DMS53 treated with DMSO at 0.1 percent for 48 hours (cell line): ENCODE data around the gene UVSSA.
"Not testable (repeated sequence)": the region's sequence is repeated elsewhere in the genome, so short reads cannot be mapped to it uniquely, and the experiment has no call there.

ENCODE experiments used
- DNase-seq: peaks from one replicate; lab custom pipeline; 2025; ENCODE audit not compliant: unreplicated experiment; lab: John Stamatoyannopoulos, UW

UVSSA gene

GRCh38 chr4:1375761-1376322, 28.8 kb downstream of the UVSSA start:
- no peak for DNase-seq

- no peak for DNase-seq
Observed at GRCh38 chr4:1376391-1376840, 29.4 kb downstream of the UVSSA start.

DNA sequence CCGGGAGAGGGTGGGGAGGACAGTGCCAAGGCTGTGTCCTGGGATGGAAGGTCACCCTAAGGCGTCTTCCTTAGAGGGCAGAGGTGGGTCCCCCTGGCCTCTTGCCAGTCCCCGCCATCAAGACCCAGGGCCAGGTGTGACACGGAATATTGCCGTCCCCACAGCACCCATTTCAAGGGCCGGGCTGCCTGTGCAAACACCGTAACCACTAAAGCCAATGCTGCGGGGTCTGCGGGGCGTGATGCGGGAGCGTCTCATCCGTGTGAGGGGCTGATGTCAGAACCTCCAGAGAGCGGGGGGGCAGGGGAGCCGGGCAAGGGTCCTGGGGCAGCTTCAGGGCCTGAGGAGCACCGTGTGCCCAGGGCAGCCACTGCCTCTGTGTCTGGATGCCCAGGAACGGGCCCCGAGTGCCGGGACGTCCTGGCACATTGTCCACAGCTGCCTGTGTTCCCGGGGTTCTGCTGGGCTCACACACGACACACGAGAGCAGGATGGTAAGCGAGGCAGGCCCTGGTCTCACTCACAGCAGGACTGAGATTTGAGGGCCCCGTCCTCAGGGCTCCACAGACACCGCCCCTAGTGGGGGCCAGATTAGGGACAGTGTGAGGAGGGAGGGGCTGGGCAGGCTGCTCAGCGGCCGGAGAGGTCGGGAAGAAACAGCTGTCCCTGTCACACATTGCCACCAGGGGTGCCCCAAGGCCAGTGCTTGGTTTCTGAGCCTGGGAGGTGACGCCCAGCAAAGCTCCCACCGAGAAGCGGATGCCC, 30.0 kb downstream of the UVSSA start:
- DNase-seq = no peak

DNA sequence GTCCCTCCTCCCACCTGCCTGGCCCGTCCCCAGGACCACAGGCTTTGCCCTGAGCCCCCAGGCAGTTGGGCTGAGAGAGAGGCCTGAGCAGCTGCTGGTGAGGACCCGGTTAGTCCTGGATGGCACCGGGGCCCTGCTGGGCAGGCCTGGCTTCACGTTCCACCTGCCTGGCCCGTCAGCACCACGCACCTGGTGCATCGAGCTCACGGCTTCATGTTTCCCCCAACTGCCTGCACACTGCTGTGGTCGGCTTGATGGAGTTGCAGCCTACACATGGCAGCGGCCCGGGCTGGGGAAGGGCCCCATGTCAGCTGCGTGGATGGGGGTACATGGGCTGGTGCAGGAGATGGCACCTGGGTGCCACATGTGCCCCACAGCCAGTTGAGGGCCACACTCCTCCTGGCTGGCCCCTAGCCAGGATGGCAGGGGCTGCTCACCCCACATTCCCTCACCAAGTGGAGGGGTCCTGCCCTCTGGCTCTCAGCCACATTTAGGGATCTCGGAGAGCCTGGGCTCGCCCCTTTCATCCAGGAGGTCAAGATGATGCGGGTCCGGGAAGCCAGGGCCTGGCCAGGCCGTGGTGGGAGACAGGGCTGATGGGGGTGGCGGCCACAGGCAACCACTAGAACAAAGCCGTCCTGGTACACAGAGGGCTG, 30.7 kb downstream of the UVSSA start:
- no peak for DNase-seq

DNA sequence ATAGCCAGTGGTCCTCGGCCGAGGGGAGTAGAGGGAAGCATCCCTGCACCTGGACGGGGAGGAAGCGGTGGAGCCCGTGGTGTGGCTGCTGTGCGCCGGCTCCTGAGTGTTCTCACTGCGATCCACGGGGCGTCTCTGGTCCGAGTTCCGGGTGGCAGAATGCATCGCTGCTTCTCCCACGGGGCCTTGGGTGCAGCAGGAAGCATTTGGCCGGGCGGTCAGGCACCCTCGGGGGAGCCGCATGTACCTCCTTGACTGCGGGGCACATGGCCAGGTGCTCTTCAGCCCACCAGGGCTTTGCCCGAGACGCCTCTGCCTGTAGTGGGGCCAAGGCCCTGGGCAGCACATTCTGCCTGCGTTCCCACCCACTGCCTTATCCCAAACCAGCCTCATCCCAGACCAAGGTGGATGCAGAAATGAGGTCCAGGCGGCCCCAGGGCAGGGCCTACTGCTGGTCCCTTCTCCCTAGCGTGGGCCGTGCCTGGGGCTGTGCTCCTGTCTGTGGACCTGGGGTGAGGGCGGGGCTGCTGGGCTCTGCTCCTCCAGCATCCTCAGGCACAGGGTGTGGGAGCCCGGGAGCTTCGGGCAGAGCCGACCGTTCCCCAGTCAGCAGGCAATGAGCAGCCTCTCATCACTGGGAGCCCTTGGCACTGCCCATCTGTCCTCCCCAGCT, 31.7 kb downstream of the UVSSA start:
- no peak for DNase-seq

GRCh38 chr4:1379351-1379781, 32.4 kb downstream of the UVSSA start:
- no peak for DNase-seq

- no peak for DNase-seq
Observed at GRCh38 chr4:1379801-1380331, 32.9 kb downstream of the UVSSA start.

- no peak for DNase-seq
Observed at GRCh38 chr4:1380368-1381151, 33.6 kb downstream of the UVSSA start.

GRCh38 chr4:1381181-1381621, 34.2 kb downstream of the UVSSA start:
- DNase-seq = no peak

- no peak for DNase-seq
Observed at GRCh38 chr4:1381944-1382541, 35.0 kb downstream of the UVSSA start.

DNA sequence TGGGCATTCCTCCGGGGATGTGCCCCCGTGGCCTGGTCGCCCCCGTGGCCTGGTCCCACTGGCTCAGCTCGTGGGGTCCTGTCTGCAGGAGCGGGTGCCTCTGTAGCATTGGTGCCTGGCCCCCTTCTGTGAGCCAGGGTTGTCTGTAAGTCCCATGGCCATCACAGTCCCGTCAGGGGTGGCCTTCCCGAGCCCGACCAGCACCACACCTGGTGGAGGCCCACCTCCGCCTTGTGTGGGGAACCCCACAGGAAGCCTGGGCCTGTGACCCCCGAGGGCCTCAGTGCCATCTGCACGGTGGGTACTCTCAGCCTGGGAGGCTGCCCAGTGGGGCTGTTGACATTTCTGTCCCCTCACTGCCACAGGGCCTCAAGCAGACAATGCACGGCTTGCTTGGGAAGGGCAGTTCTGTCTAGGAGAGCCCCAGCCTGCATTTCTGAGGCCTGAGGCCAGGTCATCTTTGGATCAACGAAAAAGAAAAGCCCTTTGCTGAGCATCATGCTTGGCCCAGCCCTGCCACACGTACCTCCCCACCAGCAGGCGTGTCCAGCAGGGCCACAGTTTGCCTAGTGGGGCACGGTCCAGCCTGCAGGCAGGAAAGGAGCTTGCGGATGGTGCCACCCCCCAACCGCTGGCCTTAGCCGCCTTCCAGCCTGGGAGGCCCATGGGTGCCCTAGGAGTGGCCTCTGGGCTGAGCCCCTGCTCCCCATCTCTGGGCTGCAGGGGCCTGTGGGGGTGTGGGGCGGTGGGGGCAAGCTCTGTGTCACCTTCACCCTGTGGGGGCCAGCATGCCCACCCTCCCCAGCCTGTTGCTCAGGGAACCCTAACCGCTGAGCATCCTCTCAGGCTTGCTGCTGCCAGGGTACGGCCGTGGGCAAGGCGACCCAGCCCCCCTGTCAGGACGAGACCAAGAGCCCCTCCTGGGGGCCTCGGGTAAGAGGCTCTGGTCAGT, 36.0 kb downstream of the UVSSA start:
- no peak for DNase-seq

- no peak for DNase-seq
Observed at GRCh38 chr4:1383728-1384591, 37.0 kb downstream of the UVSSA start.

- DNase-seq = no peak
Observed at GRCh38 chr4:1384675-1385372, 37.8 kb downstream of the UVSSA start.

DNA sequence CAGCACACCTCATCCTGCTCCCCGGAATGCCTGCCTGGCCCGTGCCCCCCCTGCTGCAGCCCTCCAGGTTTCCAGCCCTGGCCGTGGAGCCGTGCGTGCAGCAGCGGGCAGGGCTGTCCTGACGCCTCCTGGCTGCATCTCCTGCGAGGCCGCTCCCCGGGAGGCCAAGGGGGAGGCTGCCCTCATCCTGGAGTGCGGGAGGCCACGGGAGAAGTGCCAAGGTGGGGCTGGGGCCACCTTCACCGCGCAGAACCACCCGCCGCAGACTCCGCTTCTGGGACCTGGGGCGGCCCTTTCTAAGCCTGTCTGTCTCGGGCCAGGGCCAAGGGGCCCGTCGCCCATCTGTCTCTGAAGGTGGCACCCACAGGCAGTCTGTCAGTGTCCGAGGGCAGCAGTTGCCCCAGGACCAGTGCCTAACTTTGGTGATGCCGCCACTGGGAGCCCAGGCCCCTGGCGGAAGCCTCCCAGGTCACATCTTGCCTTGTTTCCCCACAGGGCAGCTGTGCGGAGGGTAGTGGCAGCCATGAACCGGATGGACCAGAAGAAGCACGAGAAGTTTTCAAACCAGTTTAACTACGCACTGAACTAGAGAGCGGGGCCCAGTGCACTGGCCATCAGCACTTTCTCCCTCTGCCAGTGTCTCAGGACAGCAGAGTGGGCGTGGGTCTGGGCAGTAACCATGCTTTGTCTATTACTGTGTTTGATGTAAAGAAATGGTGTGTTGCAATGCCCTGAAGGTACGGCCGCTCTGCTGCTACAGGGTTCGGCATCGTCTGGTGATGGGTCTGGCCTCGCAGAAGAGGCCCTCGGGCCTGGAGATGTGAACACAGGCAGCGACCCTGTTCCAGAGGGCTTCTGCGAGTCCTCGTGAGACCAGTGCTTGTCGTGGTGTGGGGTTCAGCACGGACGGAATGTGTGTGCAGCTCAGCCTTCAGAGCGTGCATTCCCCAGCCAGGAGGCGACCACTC, 38.6 kb downstream of the UVSSA start:
- DNase-seq = no peak

- DNase-seq = not testable (repeated sequence)
Observed at GRCh38 chr4:1393363-1393762, 46.4 kb downstream of the UVSSA start.

GRCh38 chr4:1393866-1394265, 46.9 kb downstream of the UVSSA start:
- DNase-seq = no peak
